Testis (tissue), 3 donors: ENCODE measurements around the gene RNGTT. TPM values are rescaled to one million over a fixed set of nuclear protein-coding genes. Genes with fewer than 3 reads are reported as not detected.

Experiments used
- DNase-seq: peaks from one replicate; pipeline ENCODE4 v3.0.0-alpha.2; 2019
- H3K27ac ChIP-seq, 2 donors: fragments of 200-600 bp; sonication (generic); one replicate each; pipeline ENCODE4 v1.5.1; 2019
- H3K27me3 ChIP-seq: fragments of 200-600 bp; sonication (generic); one replicate; pipeline ENCODE4 v1.5.1; 2019
- H3K36me3 ChIP-seq: fragments of 200-600 bp; sonication (generic); one replicate; pipeline ENCODE4 v1.5.1; 2017; ENCODE audit warnings: low read depth; ENCODE audit errors: missing control alignments
- H3K4me1 ChIP-seq: fragments of 200-600 bp; sonication (generic); one replicate; pipeline ENCODE4 v1.5.1; 2019
- H3K4me3 ChIP-seq, 2 donors: fragments of 200-600 bp; sonication (generic); one replicate each; pipeline ENCODE4 v1.5.1; 2017 to 2019
- H3K9me3 ChIP-seq: fragments of 200-600 bp; sonication (generic); one replicate; pipeline ENCODE4 v1.5.1; 2017
- CTCF ChIP-seq, 3 experiments: fragments of 450-650 bp in 2 of 3; fragments of 200-600 bp in 1 of 3; sonication (generic) in 1 of 3; IDR thresholded peaks; one replicate each; pipeline ENCODE4 v1.5.1; 2016 to 2019; ENCODE audit warnings: antibody characterized with exemption in 3 of 3, mild to moderate bottlenecking in 2 of 3, moderate library complexity in 1 of 3
- POLR2A ChIP-seq: fragments of 450-650 bp; IDR thresholded peaks from one replicate; pipeline ENCODE4 v1.6.1; 2017; ENCODE audit warnings: antibody characterized with exemption, mild to moderate bottlenecking, moderate library complexity
- WGBS, 2 donors: methylation state at CpG; one replicate each; pipeline ENCODE4 v1.1.5; 2018; 5-methylcytosine and 5-hydroxymethylcytosine counted together
- intact Hi-C: fragments of 100-400 bp; cut with DNase I; formaldehyde crosslinking; loops from one replicate; pipeline ENCODE4 v1.15.1; 2023; ENCODE audit warnings: low total_unique reads
- polyA plus RNA-seq: library from polyadenylated mRNA; stranded (reverse); fragments of 350-450 nt; fragmentation: Illumina TruSeq; extraction: RNeasy Lipid Tissue Mini Kit (QIAGEN cat#74804); gene quantifications from one replicate; pipeline ENCODE4 v1.2.3, GENCODE V29; 2014; ENCODE audit warnings: low read depth, low replicate concordance; ENCODE audit not compliant: insufficient read depth
- total RNA-seq, 2 donors: library from RNA; depleted of rRNA; stranded (reverse); fragments of >200 nt; gene quantifications; one replicate each; pipeline ENCODE4 v1.2.3, GENCODE V29; 2016

RNGTT gene
- total and polyA plus RNA-seq, 3 donors from 2014 or later = 19.4 to 27.0 (median 22.1) TPM

GRCh38 chr6:88825856-88826255, 137.6 kb downstream of the RNGTT start:
- H3K27me3 ChIP-seq = no peaks in the 10 kb centered on the region
- WGBS, 2 donors = 92% methylated on average over 3 of the region's 3 CpGs
- no peaks in the 10 kb centered on the region for H3K4me1 ChIP-seq
- H3K4me3 ChIP-seq = no peak overlapping the region
- no peak overlapping the region for H3K27ac ChIP-seq
- TF ChIP-seq CTCF (IDR thresholded peaks at IDR 0.05) (no peak), POLR2A (no peak)
- no peaks in the 10 kb centered on the region for H3K9me3 ChIP-seq
- H3K36me3 ChIP-seq = no peaks in the 10 kb centered on the region
- intact Hi-C loops = no loop called here
- no peak for DNase-seq

GRCh38 chr6:88823998-88824397, 139.4 kb downstream of the RNGTT start:
- no peaks in the 10 kb centered on the region for H3K9me3 ChIP-seq
- H3K4me1 ChIP-seq = no peaks in the 10 kb centered on the region
- TF ChIP-seq POLR2A (no peak), CTCF (IDR thresholded peaks at IDR 0.05) (no peak)
- intact Hi-C loops = no loop called here
- no peaks in the 10 kb centered on the region for H3K27me3 ChIP-seq
- no peak for DNase-seq
- WGBS, 2 donors = 84 to 88% methylated on average over 2 of the region's 2 CpGs
- no peak overlapping the region for H3K27ac ChIP-seq
- no peak overlapping the region for H3K4me3 ChIP-seq
- H3K36me3 ChIP-seq = no peaks in the 10 kb centered on the region

- intact Hi-C loops = no loop called here
- 85 to 95% methylated on average over 5 of the region's 5 CpGs for WGBS, 2 donors
- H3K4me3 ChIP-seq = no peak overlapping the region
These were observed 147.9 kb downstream of the RNGTT start for GRCh38 chr6:88815491-88815890.

GRCh38 chr6:88814909-88815308, 148.5 kb downstream of the RNGTT start:
- no peak for TF ChIP-seq POLR2A
- TF ChIP-seq CTCF (IDR thresholded peaks at IDR 0.05) = no peak
- 59 to 88% methylated on average over 1 of the region's 1 CpG for WGBS, 2 donors

More at GRCh38 chr6:88815491-88815890, 147.9 kb downstream of the RNGTT start:
- no peaks in the 10 kb centered on the region for H3K9me3 ChIP-seq
- no peaks in the 10 kb centered on the region for H3K36me3 ChIP-seq
- H3K4me1 ChIP-seq = no peaks in the 10 kb centered on the region
- H3K27ac ChIP-seq = no peak overlapping the region
- no peak for DNase-seq
- no peaks in the 10 kb centered on the region for H3K27me3 ChIP-seq
- TF ChIP-seq CTCF (IDR thresholded peaks at IDR 0.05) = no peak
- TF ChIP-seq POLR2A = no peak

GRCh38 chr6:88813045-88813444, 150.4 kb downstream of the RNGTT start:
- no peaks in the 10 kb centered on the region for H3K27me3 ChIP-seq
- DNase-seq = no peak
- H3K4me1 ChIP-seq = no peaks in the 10 kb centered on the region
- 52 to 56% methylated on average over 5 of the region's 5 CpGs for WGBS, 2 donors
- H3K4me3 ChIP-seq = no peak overlapping the region
- H3K27ac ChIP-seq = no peak overlapping the region
- H3K36me3 ChIP-seq = no peaks in the 10 kb centered on the region
- H3K9me3 ChIP-seq = no peaks in the 10 kb centered on the region
- no peak for TF ChIP-seq CTCF (IDR thresholded peaks at IDR 0.05)
- no peak for TF ChIP-seq POLR2A
- intact Hi-C loops = no loop called here

More at GRCh38 chr6:88814909-88815308, 148.5 kb downstream of the RNGTT start:
- H3K9me3 ChIP-seq = no peaks in the 10 kb centered on the region
- H3K27me3 ChIP-seq = no peaks in the 10 kb centered on the region
- DNase-seq = no peak
- H3K4me3 ChIP-seq = no peak overlapping the region
- H3K36me3 ChIP-seq = no peaks in the 10 kb centered on the region
- H3K4me1 ChIP-seq = no peaks in the 10 kb centered on the region
- no peak overlapping the region for H3K27ac ChIP-seq
- intact Hi-C loops = no loop called here
